Sigmoid colon (tissue), 7 donors: ENCODE data around the gene ELAVL3. TPM values are rescaled to one million over a fixed set of nuclear protein-coding genes. Genes with fewer than 3 reads are reported as not detected.

Source experiments
- DNase-seq: peaks from one replicate; pipeline ENCODE4 v3.0.0-alpha.2; 2019
- H3K27ac ChIP-seq, 4 donors: fragments of 200-600 bp; sonication (generic); one replicate each; pipeline ENCODE4 v1.5.1; 2016 to 2019; ENCODE audit warnings: mild to moderate bottlenecking in 1 of 4
- H3K27me3 ChIP-seq, 3 donors: fragments of 200-600 bp; sonication (generic); one replicate each; pipeline ENCODE4 v1.5.1; 2019; ENCODE audit warnings: mild to moderate bottlenecking in 1 of 3
- H3K36me3 ChIP-seq, 4 donors: fragments of 200-600 bp; sonication (generic); one replicate each; pipeline ENCODE4 v1.5.1; 2016 to 2019
- H3K4me1 ChIP-seq, 4 donors: fragments of 200-600 bp; sonication (generic); one replicate each; pipeline ENCODE4 v1.5.1; 2017 to 2019
- H3K4me3 ChIP-seq, 4 donors: fragments of 200-600 bp; sonication (generic); one replicate each; pipeline ENCODE4 v1.5.1; 2017 to 2019; ENCODE audit warnings: mild to moderate bottlenecking in 2 of 4, moderate library complexity in 1 of 4
- H3K9me3 ChIP-seq, 4 donors: fragments of 200-600 bp in 3 of 4; sonication (generic) in 3 of 4; one replicate each; pipeline versions ENCODE4 v1.5.1 to v1.6.1; 2013 to 2019
- CTCF ChIP-seq, 4 experiments: fragments of 450-650 bp in 3 of 4; fragments of 200-600 bp in 1 of 4; IDR thresholded peaks; one replicate each; pipeline ENCODE4 v1.5.1; 2016 to 2019; ENCODE audit warnings: antibody characterized with exemption in 4 of 4, mild to moderate bottlenecking in 3 of 4, moderate library complexity in 2 of 4
- EP300 ChIP-seq, 4 donors: sonication (generic); formaldehyde crosslinking; IDR thresholded peaks; one replicate each; pipeline ENCODE4 v1.6.1; 2017; ENCODE audit warnings: antibody characterized with exemption in 4 of 4
- POLR2A ChIP-seq, 2 donors: fragments of 450-650 bp; IDR thresholded peaks; one replicate each; pipeline ENCODE4 v1.6.1; 2016; ENCODE audit warnings: antibody characterized with exemption in 2 of 2, mild to moderate bottlenecking in 2 of 2, moderate library complexity in 2 of 2
- POLR2AphosphoS5 ChIP-seq, 4 donors: sonication (generic); formaldehyde crosslinking; IDR thresholded peaks; one replicate each; pipeline ENCODE4 v1.6.1; 2017; ENCODE audit warnings: antibody characterized with exemption in 4 of 4
- WGBS, 2 donors: extraction: QIAGEN DNeasy Blood & Tissue Kit; methylation state at CpG; one replicate each; pipeline ENCODE4 v1.1.7; 2013; 5-methylcytosine and 5-hydroxymethylcytosine counted together
- intact Hi-C: fragments of 100-400 bp; cut with DNase I; formaldehyde crosslinking; loops from one replicate; pipeline ENCODE4 v1.15.1; 2023
- polyA plus RNA-seq, 3 donors: library from polyadenylated mRNA; stranded (reverse); fragments of 200-250 nt; gene quantifications; one replicate each; pipeline ENCODE4 v1.2.3, GENCODE V29; 2013
- total RNA-seq, 4 donors: library from RNA; depleted of rRNA; stranded (reverse); fragments of >200 nt; gene quantifications; one replicate each; pipeline ENCODE4 v1.1.0, GENCODE V29; 2016
- donor health status: healthy with polysubstance abuse.
- donor health status: Bipolar disorder and iron deficiency.
- donor health status: healthy.

The ELAVL3 gene
- 1 to 10 TPM in 3 of 4 donors, under 1 TPM in 1; 0.16 to 3.0 (median 1.1) TPM for total RNA-seq
- under 1 TPM in 2 of 3 donors, not detected in 1; under 0.01 to 0.63 TPM for polyA plus RNA-seq

- no peaks in the 10 kb centered on the region for H3K9me3 ChIP-seq
- peaks cover 43 to 74% (median 58%) of the 10 kb centered on the region in 3 donors for H3K27me3 ChIP-seq
- intact Hi-C loops = no loop called here
These were observed at the start of gene ELAVL3 for GRCh38 chr19:11480715-11481533. ELAVL3 (minus strand) TSS chr19:11481046; CDS start chr19:11480608, 438 bp downstream.

GRCh38 chr19:11530432-11530831 lies 49.6 kb upstream of the ELAVL3 start:
- Histone ChIP-seq H3K36me3 (peaks cover 0 to 7% (median 1%) of the 10 kb centered on the region in 4 donors), H3K9me3 (no peaks in the 10 kb centered on the region), H3K4me3 (no peak overlapping the region), H3K27me3 (no peaks in the 10 kb centered on the region), H3K4me1 (peaks cover 0 to 45% (median 36%) of the 10 kb centered on the region in 4 donors), H3K27ac (peak overlapping the region; percentile 83 to 95 (median 92))
- DNase-seq = peak; percentile 91
- WGBS, 2 donors = 20 to 24% methylated on average over 9 of the region's 9 CpGs
- peak in 1 of 4 experiments; percentile 15 for TF ChIP-seq CTCF (IDR thresholded peaks at IDR 0.05)
- no peak for TF ChIP-seq EP300 (IDR thresholded peaks at IDR 0.05)
- no peak for TF ChIP-seq POLR2A (IDR thresholded peaks at IDR 0.05)
- TF ChIP-seq POLR2AphosphoS5 (IDR thresholded peaks at IDR 0.05) = peak in 3 of 4 donors; percentile 8 to 48 (median 42)
- intact Hi-C loops = no loop called here

More at GRCh38 chr19:11480715-11481533, at the start of gene ELAVL3:
- Histone ChIP-seq H3K27ac (no peak within 1 kb of the TSS), H3K36me3 (peaks cover 0 to 13% (median 8%) of the 10 kb centered on the region in 4 donors), H3K4me1 (peaks cover 0 to 39% (median 37%) of the 10 kb centered on the region in 4 donors), H3K4me3 (peak within 1 kb of the TSS in 2 of 4 donors; percentile 19 to 40)
- 12 to 22% methylated on average over 77 of the region's 77 CpGs for WGBS, 2 donors
- DNase-seq = no peak
- no peak for TF ChIP-seq EP300 (IDR thresholded peaks at IDR 0.05)
- TF ChIP-seq CTCF (IDR thresholded peaks at IDR 0.05) = no peak
- TF ChIP-seq POLR2A (IDR thresholded peaks at IDR 0.05) = no peak
- TF ChIP-seq POLR2AphosphoS5 (IDR thresholded peaks at IDR 0.05) = no peak

- no peaks in the 10 kb centered on the region for H3K27me3 ChIP-seq
- WGBS, 2 donors = 0 to 1% methylated on average over 47 of the region's 47 CpGs
- H3K27ac ChIP-seq = peak within 1 kb of the TSS; percentile 83 to 95 (median 92)
- H3K36me3 ChIP-seq = peaks cover 0 to 19% (median 3%) of the 10 kb centered on the region in 4 donors
- TF ChIP-seq POLR2A (IDR thresholded peaks at IDR 0.05) = peak in 1 of 2 donors; percentile 17
- TF ChIP-seq CTCF (IDR thresholded peaks at IDR 0.05) = no peak
- TF ChIP-seq POLR2AphosphoS5 (IDR thresholded peaks at IDR 0.05) = peak; percentile 54 to 78 (median 75)
- TF ChIP-seq EP300 (IDR thresholded peaks at IDR 0.05) = no peak
- no peaks in the 10 kb centered on the region for H3K9me3 ChIP-seq
- peaks cover 0 to 36% (median 27%) of the 10 kb centered on the region in 4 donors for H3K4me1 ChIP-seq
- peak within 1 kb of the TSS; percentile 67 to 92 (median 82) for H3K4me3 ChIP-seq
- DNase-seq = peak; percentile 99
- intact Hi-C loops = loop anchor here (2.0 to 5.0 kb wide), 2 partner anchors 24 to 34 kb away; partner anchors contain the start of gene ZNF653
These were observed 47.9 kb upstream of the ELAVL3 start, which contains the start of gene ECSIT for GRCh38 chr19:11528551-11529341. ECSIT (minus strand) TSS chr19:11529134; CDS start chr19:11519170, 9,964 bp downstream.

- no peaks in the 10 kb centered on the region for H3K4me1 ChIP-seq
- H3K4me3 ChIP-seq = no peak overlapping the region
- DNase-seq = no peak
- no peaks in the 10 kb centered on the region for H3K27me3 ChIP-seq
- intact Hi-C loops = no loop called here
- TF ChIP-seq POLR2AphosphoS5 (IDR thresholded peaks at IDR 0.05) = no peak
- TF ChIP-seq EP300 (IDR thresholded peaks at IDR 0.05) = no peak
- no peak for TF ChIP-seq CTCF (IDR thresholded peaks at IDR 0.05)
- no peak for TF ChIP-seq POLR2A (IDR thresholded peaks at IDR 0.05)
- no peak overlapping the region for H3K27ac ChIP-seq
- 92 to 96% methylated on average over 9 of the region's 9 CpGs for WGBS, 2 donors
- H3K9me3 ChIP-seq = no peaks in the 10 kb centered on the region
- H3K36me3 ChIP-seq = peaks cover 8 to 85% (median 18%) of the 10 kb centered on the region in 4 donors
These were observed 38.3 kb upstream of the ELAVL3 start for GRCh38 chr19:11519138-11519537.
